Activated CD8-positive, alpha-beta memory T cell treated with anti-CD3 and anti-CD28 coated beads for 36 hours (primary cell): Measurements from ENCODE around the gene IL18R1. TPM values are rescaled to one million over a fixed set of nuclear protein-coding genes. Genes with fewer than 3 reads are reported as not detected.

Source experiments
- CTCF ChIA-PET: fragments of 350-600 bp; sonication (Branson Sonifier 250); formaldehyde crosslinking; loops from one replicate; lab custom pipeline; 2021; ENCODE audit warnings: antibody characterized with exemption; lab: Charles Lee
- POLR2A ChIA-PET: fragments of 350-600 bp; sonication (Branson Sonifier 250); formaldehyde crosslinking; loops from one replicate; lab custom pipeline; 2021; ENCODE audit warnings: antibody characterized with exemption; lab: Charles Lee
- total RNA-seq, 2 experiments: library from RNA; stranded (reverse); gene quantifications; one replicate each; pipeline ENCODE4 v1.2.3, GENCODE V29; 2021

IL18R1 gene
- total RNA-seq, 2 experiments from 2014 or later = 25.1 to 25.8 TPM

GRCh38 chr2:102421890-102422759, 66.5 kb downstream of the IL18R1 start:
- POLR2A ChIA-PET = no interaction called here
- CTCF ChIA-PET = interaction anchor here (0.9 to 1.3 kb wide), 3 partner anchors 8 to 196 kb away, joined by 3 read pairs; partner anchors contain the start of gene IL18R1

DNA sequence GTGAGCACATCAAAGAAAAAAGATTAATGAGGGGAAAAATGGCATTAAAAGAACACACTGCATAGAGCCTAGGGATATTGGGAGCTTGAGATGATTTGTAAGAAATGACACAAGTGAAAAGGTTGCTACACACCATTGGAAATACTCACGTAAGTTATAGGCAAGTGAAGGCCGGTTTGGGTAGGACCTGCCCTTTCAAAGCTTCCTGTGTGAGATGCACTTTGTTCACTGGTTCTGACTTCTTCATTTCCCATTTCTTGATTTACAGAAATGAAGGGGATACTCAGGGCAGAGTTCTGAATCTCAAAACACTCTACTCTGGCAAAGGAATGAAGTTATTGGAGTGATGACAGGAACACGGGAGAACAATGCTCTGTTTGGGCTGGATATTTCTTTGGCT, 67.3 kb downstream of the IL18R1 start, which contains the start of gene IL18RAP:
Gene IL18RAP (plus strand): TSS at position 251 of the 400 bp plus-strand sequence. CDS start 118 bp downstream, at position 369.
- POLR2A ChIA-PET = no interaction called here
- CTCF ChIA-PET = interaction anchor here (0.9 to 1.5 kb wide), 4 partner anchors 8 to 197 kb away, joined by 3 read pairs; partner anchors contain the start of gene IL18R1

GRCh38 chr2:102423368-102423767, 67.8 kb downstream of the IL18R1 start:
- ChIA-PET POLR2A (no interaction called here), CTCF (interaction anchor here (1.3 to 1.5 kb wide), 2 partner anchors 19 to 68 kb away, joined by 3 read pairs; partner anchors contain the start of gene IL18R1)

- POLR2A ChIA-PET = no interaction called here
- CTCF ChIA-PET = no interaction called here
These were observed 69.2 kb downstream of the IL18R1 start for GRCh38 chr2:102424754-102425153.

- POLR2A ChIA-PET = no interaction called here
- CTCF ChIA-PET = no interaction called here
These were observed 70.0 kb downstream of the IL18R1 start for GRCh38 chr2:102425441-102426132.

GRCh38 chr2:102427249-102427648, 71.7 kb downstream of the IL18R1 start:
- CTCF ChIA-PET = no interaction called here
- POLR2A ChIA-PET = no interaction called here

GRCh38 chr2:102428573-102428972, 73.0 kb downstream of the IL18R1 start:
- CTCF ChIA-PET = no interaction called here

GRCh38 chr2:102432386-102432785, 76.8 kb downstream of the IL18R1 start:
- POLR2A ChIA-PET = no interaction called here
- CTCF ChIA-PET = interaction anchor here (1.3 kb wide), 1 partner anchor 76 kb away, joined by 3 read pairs; the partner anchor contains the start of gene IL18R1

More at GRCh38 chr2:102428573-102428972, 73.0 kb downstream of the IL18R1 start:
- POLR2A ChIA-PET = no interaction called here

DNA sequence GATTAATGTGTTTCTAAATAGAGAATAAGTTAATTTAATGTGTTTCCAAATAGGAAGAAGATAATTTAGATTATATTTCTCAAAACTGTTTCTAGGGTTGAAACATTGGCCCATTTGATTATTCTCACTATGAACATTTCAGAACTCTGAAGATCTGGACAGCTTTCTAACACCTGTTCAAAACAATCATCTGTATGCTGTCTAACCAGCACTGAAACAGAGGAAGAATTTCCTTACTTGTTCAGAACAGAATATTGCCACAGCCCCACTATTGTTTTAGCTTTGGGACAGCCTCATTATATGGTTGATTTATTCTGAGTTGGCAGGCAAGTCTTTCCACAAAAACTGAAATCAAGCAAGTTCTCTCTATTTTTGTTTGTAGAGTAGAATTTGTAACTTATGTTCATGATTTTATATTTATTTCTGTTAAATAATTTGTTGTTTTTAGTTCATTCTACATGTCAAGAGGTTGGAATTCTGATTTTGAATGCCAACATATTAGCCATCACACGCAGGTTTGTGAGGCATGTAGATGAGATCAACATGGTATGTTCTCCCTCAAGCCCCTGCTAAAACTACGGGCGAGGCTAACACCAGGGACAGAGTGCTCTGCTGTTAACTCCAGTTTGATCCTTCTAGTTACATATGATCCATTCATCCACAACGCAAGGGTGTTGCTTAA, 78.5 kb downstream of the IL18R1 start:
- POLR2A ChIA-PET = no interaction called here
- CTCF ChIA-PET = interaction anchor here (1.6 kb wide), 1 partner anchor 9 kb away, joined by 4 read pairs; no protein-coding TSS in a partner anchor

DNA sequence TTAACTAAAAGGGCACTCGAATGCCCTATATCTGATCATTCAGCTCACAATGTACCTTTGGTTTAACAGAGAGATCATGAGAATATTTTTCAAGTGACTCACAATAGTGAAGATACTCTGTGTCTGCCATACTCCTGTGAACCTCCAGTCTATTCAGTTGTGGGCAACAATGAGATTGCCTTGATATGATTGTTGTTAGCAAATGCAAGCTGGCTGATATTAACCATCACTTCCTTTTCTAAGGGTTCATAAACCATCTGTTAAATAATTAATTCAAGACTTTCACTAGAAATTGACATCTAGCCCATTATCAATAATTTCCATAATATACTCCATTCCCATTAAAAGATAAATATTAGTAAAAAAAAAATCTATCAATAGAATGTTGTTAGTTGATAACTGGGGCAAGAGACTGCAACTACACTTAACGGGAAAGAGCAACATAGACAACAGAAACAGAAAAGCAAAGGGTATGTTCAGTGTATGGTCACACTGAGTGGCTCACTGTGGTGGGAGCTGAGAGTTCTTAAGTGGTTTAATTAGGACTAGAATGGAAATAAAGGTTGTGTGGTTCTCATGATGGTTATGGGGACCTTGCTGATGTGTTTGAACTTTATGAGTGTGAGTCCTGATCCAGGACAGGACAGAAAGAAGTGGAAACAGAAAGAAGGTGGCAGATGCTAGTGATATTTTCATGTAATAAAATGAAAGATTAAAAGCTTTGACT, 79.2 kb downstream of the IL18R1 start:
- POLR2A ChIA-PET = no interaction called here

GRCh38 chr2:102435741-102436140, 80.1 kb downstream of the IL18R1 start:
- POLR2A ChIA-PET = no interaction called here
- CTCF ChIA-PET = interaction anchor here (1.8 to 2.0 kb wide), 2 partner anchors 68 to 416 kb away, joined by 5 to 6 read pairs; no protein-coding TSS in a partner anchor

More for the DNA sequence above, 79.2 kb downstream of the IL18R1 start:
- CTCF ChIA-PET = interaction anchor here (1.6 kb wide), 1 partner anchor 9 kb away, joined by 4 read pairs; no protein-coding TSS in a partner anchor

GRCh38 chr2:102436323-102436722, 80.7 kb downstream of the IL18R1 start:
- ChIA-PET CTCF (interaction anchor here (1.3 to 2.0 kb wide), 3 partner anchors 12 to 416 kb away, joined by 3 to 6 read pairs (median 5); no protein-coding TSS in a partner anchor), POLR2A (no interaction called here)

DNA sequence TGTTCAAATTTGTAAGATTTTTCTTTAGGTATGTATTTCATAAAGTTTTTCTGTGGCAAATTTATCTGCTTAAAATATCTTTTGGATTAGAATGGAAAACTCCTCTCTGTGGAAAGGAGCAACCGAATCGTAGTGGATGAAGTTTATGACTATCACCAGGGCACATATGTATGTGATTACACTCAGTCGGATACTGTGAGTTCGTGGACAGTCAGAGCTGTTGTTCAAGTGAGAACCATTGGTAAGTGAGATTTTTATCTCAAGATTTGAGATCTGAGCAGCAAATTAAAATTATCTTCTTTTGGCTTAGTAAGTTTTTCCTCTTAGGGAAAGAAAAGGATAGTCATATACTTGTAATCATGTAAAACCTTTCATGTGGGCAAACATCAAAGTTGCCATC, 81.5 kb downstream of the IL18R1 start:
- CTCF ChIA-PET = interaction anchor here (0.6 to 2.0 kb wide), 4 partner anchors 11 to 424 kb away, joined by 3 to 6 read pairs (median 6); no protein-coding TSS in a partner anchor
- POLR2A ChIA-PET = no interaction called here

DNA sequence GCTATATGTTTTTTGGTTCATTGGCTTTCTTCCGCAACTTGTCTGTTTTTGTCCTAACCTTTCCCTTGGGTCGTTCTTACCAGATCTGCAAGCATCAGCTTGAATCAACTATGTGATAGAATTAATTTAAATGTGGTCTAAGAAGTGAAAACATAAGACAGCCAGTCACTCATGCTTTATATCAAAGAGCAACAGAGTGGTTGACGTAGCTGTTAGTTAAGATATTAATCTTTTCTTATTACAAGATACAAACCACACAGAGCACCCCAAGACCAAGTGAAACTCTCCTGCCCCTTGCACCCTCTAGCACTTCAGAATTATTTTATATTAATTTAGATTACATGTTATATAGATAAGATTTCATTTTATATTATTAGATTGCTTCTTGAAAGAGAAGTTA, 82.5 kb downstream of the IL18R1 start:
- ChIA-PET POLR2A (no interaction called here), CTCF (no interaction called here)

GRCh38 chr2:102438578-102438977, 83.0 kb downstream of the IL18R1 start:
- ChIA-PET POLR2A (no interaction called here), CTCF (interaction anchor here (1.4 kb wide), 1 partner anchor 80 kb away, joined by 4 read pairs; no protein-coding TSS in a partner anchor)

- ChIA-PET POLR2A (no interaction called here), CTCF (interaction anchor here (0.8 to 1.4 kb wide), 2 partner anchors 81 to 83 kb away, joined by 3 to 4 read pairs; partner anchors contain the start of gene IL18R1)
These were observed 83.6 kb downstream of the IL18R1 start for GRCh38 chr2:102439065-102439695.

DNA sequence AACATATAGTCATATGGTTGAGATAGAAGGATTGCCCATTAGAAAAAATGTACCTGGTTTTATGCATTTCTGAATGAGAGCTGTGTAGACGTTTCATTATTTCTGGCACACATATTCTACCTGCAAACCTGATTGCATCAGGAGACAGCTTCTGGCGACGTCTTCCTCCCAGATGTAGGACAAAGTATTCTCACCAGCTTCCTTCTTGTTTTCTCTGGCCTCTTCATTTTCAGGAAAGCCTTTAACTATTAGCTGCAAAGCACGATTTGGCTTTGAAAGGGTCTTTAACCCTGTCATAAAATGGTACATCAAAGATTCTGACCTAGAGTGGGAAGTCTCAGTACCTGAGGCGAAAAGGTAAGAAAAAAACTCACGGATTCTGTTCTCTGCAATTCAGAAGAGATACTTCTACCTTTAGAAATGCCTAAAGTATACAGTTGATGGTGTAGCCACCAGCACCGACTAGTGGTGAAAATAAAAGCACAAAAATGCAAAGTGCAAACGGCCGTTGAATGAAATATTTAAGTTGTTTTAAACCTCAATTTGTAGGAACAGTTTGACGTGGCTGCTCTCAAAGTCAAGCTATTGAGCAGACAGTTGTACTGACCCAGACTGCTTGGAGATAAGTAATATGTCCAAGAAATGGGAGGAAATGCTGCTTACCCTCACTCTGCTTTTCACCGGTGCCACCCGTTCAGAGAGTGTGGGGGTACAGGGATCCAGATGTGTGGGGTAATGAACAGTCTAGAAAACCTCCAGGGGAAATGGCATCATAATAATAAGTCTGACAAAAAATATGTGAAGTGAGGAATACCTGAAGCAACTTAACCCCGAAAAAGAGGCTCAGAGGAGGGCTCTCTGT, 87.6 kb downstream of the IL18R1 start:
- POLR2A ChIA-PET = no interaction called here
- CTCF ChIA-PET = interaction anchor here (0.6 to 2.1 kb wide), 17 partner anchors 9 to 560 kb away, joined by 3 to 12 read pairs (median 3); partner anchors contain the start of genes IL18R1 and IL18RAP
